Neuronal stem cell (in vitro differentiated cells): ENCODE measurements around the gene CNIH3.

Source experiments
- DNase-seq: peaks from one replicate; pipeline ENCODE4 v3.0.0-alpha.2; 2013; ENCODE audit warnings: low spot score
- H2AFZ ChIP-seq: one replicate; pipeline ENCODE4 v1.6.1; 2013; ENCODE audit warnings: mild to moderate bottlenecking, low read length, inconsistent platforms
- H2AK5ac ChIP-seq: 2 replicates; pipeline ENCODE4 v1.6.1; 2013; ENCODE audit warnings: low read depth, mild to moderate bottlenecking, inconsistent platforms, low read length, moderate library complexity, mixed read lengths
- H2BK120ac ChIP-seq: 2 replicates; pipeline ENCODE4 v1.6.1; 2013; ENCODE audit warnings: low read depth, mild to moderate bottlenecking, inconsistent platforms, low read length, moderate library complexity, mixed read lengths
- H2BK12ac ChIP-seq: one replicate; pipeline ENCODE4 v1.6.1; 2013; ENCODE audit warnings: low read length, inconsistent platforms
- H2BK15ac ChIP-seq: 2 replicates; pipeline ENCODE4 v1.6.1; 2013; ENCODE audit warnings: mild to moderate bottlenecking, low read length, inconsistent platforms, mixed read lengths
- H2BK5ac ChIP-seq: one replicate; pipeline ENCODE4 v1.6.1; 2013; ENCODE audit warnings: inconsistent platforms, mild to moderate bottlenecking, low read length, moderate library complexity
- H3K14ac ChIP-seq: one replicate; pipeline ENCODE4 v1.6.1; 2013; ENCODE audit warnings: low read length, inconsistent platforms
- H3K18ac ChIP-seq: 2 replicates; pipeline ENCODE4 v1.6.1; 2013; ENCODE audit warnings: low read length, inconsistent platforms
- H3K23ac ChIP-seq: 2 replicates; pipeline ENCODE4 v1.6.1; 2013; ENCODE audit warnings: low read depth, mild to moderate bottlenecking, mixed read lengths, low read length, inconsistent platforms; ENCODE audit not compliant: poor library complexity
- H3K27ac ChIP-seq: replicated peaks from 3 replicates; pipeline ENCODE4 v1.5.1; 2013; ENCODE audit warnings: low read length, inconsistent platforms
- H3K27me3 ChIP-seq, 3 experiments: 2 replicates each; pipeline ENCODE4 v1.6.1; 2013; ENCODE audit warnings: low read length in 3 of 3, mild to moderate bottlenecking in 2 of 3, inconsistent platforms in 1 of 3, low read depth in 1 of 3, mixed read lengths in 1 of 3, moderate library complexity in 1 of 3; ENCODE audit not compliant: control insufficient read depth in 3 of 3, insufficient read depth in 3 of 3
- H3K36me3 ChIP-seq, 2 donors: replicated peaks in 1 of 2; 2 replicates each; pipeline ENCODE4 v1.6.1; 2013; ENCODE audit warnings: low read length in 2 of 2; ENCODE audit not compliant: control insufficient read depth in 2 of 2, insufficient read depth in 2 of 2
- H3K4ac ChIP-seq: 2 replicates; pipeline ENCODE4 v1.6.1; 2013; ENCODE audit warnings: inconsistent platforms, mild to moderate bottlenecking, low read length, moderate library complexity
- H3K4me1 ChIP-seq, 2 donors: 1 replicate in 1 of 2; 2 replicates in 1 of 2; pipeline ENCODE4 v1.6.1; 2013; ENCODE audit warnings: low read length in 2 of 2, low read depth in 1 of 2; ENCODE audit not compliant: control insufficient read depth in 2 of 2, insufficient read depth in 1 of 2
- H3K4me2 ChIP-seq: one replicate; pipeline ENCODE4 v1.6.1; 2013; ENCODE audit warnings: mild to moderate bottlenecking, low read length, inconsistent platforms; ENCODE audit not compliant: insufficient read depth, poor library complexity, severe bottlenecking
- H3K4me3 ChIP-seq, 2 donors: 2 replicates each; pipeline ENCODE4 v1.5.1; 2013; ENCODE audit warnings: low read length in 2 of 2, mild to moderate bottlenecking in 2 of 2, inconsistent platforms in 1 of 2, moderate library complexity in 1 of 2
- H3K79me1 ChIP-seq: one replicate; pipeline ENCODE4 v1.6.1; 2013; ENCODE audit warnings: low read depth, mild to moderate bottlenecking, inconsistent platforms, low read length, moderate library complexity
- H3K9ac ChIP-seq: one replicate; pipeline ENCODE4 v1.6.1; 2013; ENCODE audit warnings: mild to moderate bottlenecking, low read depth, low read length, inconsistent platforms; ENCODE audit not compliant: poor library complexity
- H3K9me3 ChIP-seq, 2 donors: replicated peaks in 1 of 2; 2 replicates each; pipeline versions ENCODE3 to v1.6.1; 2013; ENCODE audit warnings: low read length in 2 of 2, mild to moderate bottlenecking in 2 of 2, inconsistent platforms in 1 of 2, low read depth in 1 of 2, mixed read lengths in 1 of 2, moderate library complexity in 1 of 2; ENCODE audit not compliant: control insufficient read depth in 2 of 2, insufficient read depth in 1 of 2
- H4K8ac ChIP-seq: one replicate; pipeline ENCODE4 v1.6.1; 2013; ENCODE audit warnings: low read depth, mild to moderate bottlenecking, inconsistent platforms, low read length, moderate library complexity
- H4K91ac ChIP-seq: one replicate; pipeline ENCODE4 v1.6.1; 2013; ENCODE audit warnings: low read length, low read depth, mild to moderate bottlenecking, inconsistent platforms; ENCODE audit not compliant: poor library complexity
- WGBS, 2 donors: extraction: QIAGEN DNeasy Blood & Tissue Kit; methylation state at CpG; one replicate each; pipeline ENCODE4 v1.1.7; 2013; ENCODE audit warnings: missing lambda C conversion rate in 2 of 2, mixed read lengths in 1 of 2; ENCODE audit not compliant: insufficient read length in 2 of 2, insufficient replicate concordance in 1 of 2; ENCODE audit errors: extremely low coverage in 2 of 2; 5-methylcytosine and 5-hydroxymethylcytosine counted together

Gene CNIH3

GRCh38 chr1:224640587-224640986, 24.5 kb downstream of the CNIH3 start:
- no peak for DNase-seq
- H3K9me3 ChIP-seq, result no peaks in the 10 kb centered on the region
- peaks cover 0 to 8% (median 0%) of the 10 kb centered on the region in 3 experiments for H3K27me3 ChIP-seq
- H2BK12ac ChIP-seq, result no peak overlapping the region
- no peaks in the 10 kb centered on the region for H3K79me1 ChIP-seq
- H2BK5ac ChIP-seq, result no peak overlapping the region
- no peak overlapping the region for H3K14ac ChIP-seq
- no peak overlapping the region for H3K23ac ChIP-seq
- H2AFZ ChIP-seq, result no peak overlapping the region
- no peak overlapping the region for H3K27ac ChIP-seq
- whole genome bisulfite sequencing, 2 donors, result no CpG with 5 or more reads among the region's 4 CpGs
- H3K4me1 ChIP-seq, result peaks cover 0 to 11% of the 10 kb centered on the region in 2 donors
- H3K4ac ChIP-seq, result no peak overlapping the region
- no peaks in the 10 kb centered on the region for H3K36me3 ChIP-seq
- no peak overlapping the region for H3K4me2 ChIP-seq
- H3K4me3 ChIP-seq, result no peak overlapping the region
- H4K8ac ChIP-seq, result no peak overlapping the region
- H2AK5ac ChIP-seq, result no peak overlapping the region
- H4K91ac ChIP-seq, result no peak overlapping the region
- peak overlapping the region; percentile 34 for H3K18ac ChIP-seq
- H2BK120ac ChIP-seq, result no peak overlapping the region
- H2BK15ac ChIP-seq, result no peak overlapping the region
- H3K9ac ChIP-seq, result no peak overlapping the region

- Histone ChIP-seq H3K27ac (no peak overlapping the region), H2BK15ac (no peak overlapping the region), H3K9me3 (no peaks in the 10 kb centered on the region), H2BK5ac (no peak overlapping the region), H2AFZ (no peak overlapping the region), H3K4ac (no peak overlapping the region), H2BK120ac (no peak overlapping the region), H3K4me3 (no peak overlapping the region), H4K8ac (no peak overlapping the region), H2AK5ac (no peak overlapping the region), H3K36me3 (no peaks in the 10 kb centered on the region), H3K27me3 (peaks cover 0 to 8% (median 0%) of the 10 kb centered on the region in 3 experiments), H3K18ac (no peak overlapping the region), H3K14ac (no peak overlapping the region), H4K91ac (no peak overlapping the region), H3K4me1 (peaks cover 0 to 11% of the 10 kb centered on the region in 2 donors), H3K79me1 (no peaks in the 10 kb centered on the region), H3K23ac (no peak overlapping the region), H3K9ac (no peak overlapping the region), H2BK12ac (no peak overlapping the region), H3K4me2 (no peak overlapping the region)
- no CpG with 5 or more reads among the region's 7 CpGs for WGBS, 2 donors
- DNase-seq, result no peak
Measured at GRCh38 chr1:224641030-224641429, 24.9 kb downstream of the CNIH3 start.

- H3K23ac ChIP-seq, result peak overlapping the region; percentile 27
- H3K36me3 ChIP-seq, result no peaks in the 10 kb centered on the region
- H2BK15ac ChIP-seq, result no peak overlapping the region
- H3K27me3 ChIP-seq, result peaks cover 0 to 8% (median 0%) of the 10 kb centered on the region in 3 experiments
- no peak overlapping the region for H2BK5ac ChIP-seq
- peaks cover 0 to 11% of the 10 kb centered on the region in 2 donors for H3K4me1 ChIP-seq
- no peak overlapping the region for H3K27ac ChIP-seq
- H2BK120ac ChIP-seq, result no peak overlapping the region
- DNase-seq, result no peak
- H3K79me1 ChIP-seq, result no peaks in the 10 kb centered on the region
- no peak overlapping the region for H3K9ac ChIP-seq
- H3K18ac ChIP-seq, result no peak overlapping the region
- WGBS, 2 donors, result no CpG with 5 or more reads among the region's 5 CpGs
- no peak overlapping the region for H3K4ac ChIP-seq
- H2AK5ac ChIP-seq, result no peak overlapping the region
- H3K4me3 ChIP-seq, result no peak overlapping the region
- no peak overlapping the region for H3K14ac ChIP-seq
- no peak overlapping the region for H3K4me2 ChIP-seq
- H2BK12ac ChIP-seq, result no peak overlapping the region
- no peaks in the 10 kb centered on the region for H3K9me3 ChIP-seq
- H2AFZ ChIP-seq, result no peak overlapping the region
- no peak overlapping the region for H4K8ac ChIP-seq
- H4K91ac ChIP-seq, result no peak overlapping the region
Measured at GRCh38 chr1:224643653-224644052, 27.5 kb downstream of the CNIH3 start.

- H3K4me2 ChIP-seq, result no peak overlapping the region
- H3K4ac ChIP-seq, result no peak overlapping the region
- no peak overlapping the region for H3K4me3 ChIP-seq
- no peak overlapping the region for H2AK5ac ChIP-seq
- no peak overlapping the region for H4K8ac ChIP-seq
- H3K4me1 ChIP-seq, result peaks cover 0 to 9% of the 10 kb centered on the region in 2 donors
- H3K27me3 ChIP-seq, result peaks cover 0 to 8% (median 0%) of the 10 kb centered on the region in 3 experiments
- H2BK120ac ChIP-seq, result no peak overlapping the region
- no peak overlapping the region for H3K27ac ChIP-seq
- no peak overlapping the region for H2BK15ac ChIP-seq
- H2AFZ ChIP-seq, result no peak overlapping the region
- no CpG with 5 or more reads among the region's 5 CpGs for WGBS, 2 donors
- peak; percentile 43 for DNase-seq
- H3K23ac ChIP-seq, result no peak overlapping the region
- H4K91ac ChIP-seq, result no peak overlapping the region
- H2BK12ac ChIP-seq, result no peak overlapping the region
- H3K79me1 ChIP-seq, result no peaks in the 10 kb centered on the region
- no peak overlapping the region for H3K14ac ChIP-seq
- H3K36me3 ChIP-seq, result no peaks in the 10 kb centered on the region
- no peak overlapping the region for H3K9ac ChIP-seq
- H3K9me3 ChIP-seq, result no peaks in the 10 kb centered on the region
- H3K18ac ChIP-seq, result no peak overlapping the region
- no peak overlapping the region for H2BK5ac ChIP-seq
Measured at GRCh38 chr1:224644553-224645154, 28.5 kb downstream of the CNIH3 start.
